Occipital lobe (tissue), 2 donors: ENCODE measurements around the gene SRXN1. TPM values are rescaled to one million over a fixed set of nuclear protein-coding genes. Genes with fewer than 3 reads are reported as not detected.
"Not testable (repeated sequence)": the region's sequence is repeated elsewhere in the genome, so short reads cannot be mapped to it uniquely, and the experiment has no call there.

ENCODE experiments used
- DNase-seq: peaks from one replicate; lab custom pipeline; 2025; lab: John Stamatoyannopoulos, UW
- total RNA-seq: library from RNA; depleted of rRNA; stranded (reverse); fragments of >200 nt; gene quantifications from one replicate; pipeline ENCODE4 v1.2.3, GENCODE V29; 2014

SRXN1 gene
- total RNA-seq, result 11.5 TPM

GRCh38 chr20:653110-653589, at the start of gene SRXN1:
SRXN1 (minus strand) TSS chr20:653200; CDS start chr20:653185, 15 bp downstream.
- peak; percentile 76 for DNase-seq

- no peak for DNase-seq
Observed at GRCh38 chr20:701401-702129, 48.6 kb upstream of the SRXN1 start.

- DNase-seq, result no peak
Observed at GRCh38 chr20:699811-700338, 46.9 kb upstream of the SRXN1 start.

GRCh38 chr20:699342-699741, 46.3 kb upstream of the SRXN1 start:
- DNase-seq, result no peak

GRCh38 chr20:698276-698675, 45.3 kb upstream of the SRXN1 start:
- no peak for DNase-seq

- no peak for DNase-seq
Observed at GRCh38 chr20:697826-698225, 44.8 kb upstream of the SRXN1 start.

GRCh38 chr20:695165-695866, 42.3 kb upstream of the SRXN1 start:
- no peak for DNase-seq

- DNase-seq, result no peak
Observed at GRCh38 chr20:694496-694895, 41.5 kb upstream of the SRXN1 start.

- DNase-seq, result not testable (repeated sequence)
Observed at GRCh38 chr20:693786-694185, 40.8 kb upstream of the SRXN1 start.

GRCh38 chr20:692044-692443, 39.0 kb upstream of the SRXN1 start:
- DNase-seq, result no peak

- no peak for DNase-seq
Observed at GRCh38 chr20:689947-690346, 36.9 kb upstream of the SRXN1 start.

GRCh38 chr20:689348-689747, 36.3 kb upstream of the SRXN1 start:
- DNase-seq, result no peak

GRCh38 chr20:688809-689212, 35.8 kb upstream of the SRXN1 start:
- DNase-seq, result no peak

GRCh38 chr20:687468-688203, 34.6 kb upstream of the SRXN1 start:
- DNase-seq, result no peak

- no peak for DNase-seq
Observed at GRCh38 chr20:684676-685319, 31.8 kb upstream of the SRXN1 start.

GRCh38 chr20:682123-682522, 29.1 kb upstream of the SRXN1 start:
- no peak for DNase-seq

- DNase-seq, result no peak
Observed at GRCh38 chr20:680638-681187, 27.7 kb upstream of the SRXN1 start.

GRCh38 chr20:677957-678356, 25.0 kb upstream of the SRXN1 start:
- DNase-seq, result no peak

- no peak for DNase-seq
Observed at GRCh38 chr20:676967-677366, 24.0 kb upstream of the SRXN1 start.

GRCh38 chr20:676315-676937, 23.4 kb upstream of the SRXN1 start:
- DNase-seq, result no peak
